Neural progenitor cell (in vitro differentiated cells): Measurements from ENCODE around the gene RTP3. TPM values are rescaled to one million over a fixed set of nuclear protein-coding genes. Genes with fewer than 3 reads are reported as not detected.

ENCODE experiments used
- DNase-seq: peaks from one replicate; pipeline ENCODE4 v3.0.0-alpha.2; 2016; ENCODE audit warnings: low spot score
- H2AFZ ChIP-seq: fragments of 200-600 bp; sonication (generic); replicated peaks from 2 replicates; pipeline ENCODE4 v1.6.1; 2016; ENCODE audit warnings: antibody characterized with exemption
- H3F3A ChIP-seq: fragments of 200-600 bp; sonication (generic); 2 replicates; pipeline ENCODE4 v1.6.1; 2016; ENCODE audit warnings: antibody characterized with exemption, low read depth
- H3K27ac ChIP-seq: fragments of 200-600 bp; sonication (generic); 2 replicates; pipeline ENCODE4 v1.5.1; 2016; ENCODE audit warnings: mild to moderate bottlenecking
- H3K27me3 ChIP-seq: fragments of 200-600 bp; sonication (generic); 2 replicates; pipeline ENCODE4 v1.6.1; 2016; ENCODE audit warnings: mild to moderate bottlenecking, moderate library complexity
- H3K36me3 ChIP-seq: fragments of 200-600 bp; sonication (generic); 2 replicates; pipeline ENCODE4 v1.5.1; 2016
- H3K4me1 ChIP-seq: fragments of 200-600 bp; sonication (generic); 2 replicates; pipeline ENCODE4 v1.6.1; 2016; ENCODE audit warnings: mixed run types
- H3K4me2 ChIP-seq: fragments of 200-600 bp; sonication (generic); 2 replicates; pipeline ENCODE4 v1.6.1; 2016
- H3K4me3 ChIP-seq: fragments of 200-600 bp; sonication (generic); 2 replicates; pipeline ENCODE4 v1.5.1; 2016
- H3K79me2 ChIP-seq: fragments of 200-600 bp; sonication (generic); 2 replicates; pipeline ENCODE4 v1.6.1; 2016; ENCODE audit warnings: low read depth
- H3K9ac ChIP-seq: fragments of 200-600 bp; sonication (generic); 2 replicates; pipeline ENCODE4 v1.6.1; 2016
- H3K9me3 ChIP-seq: fragments of 200-600 bp; sonication (generic); 2 replicates; pipeline ENCODE4 v1.5.1; 2016; ENCODE audit warnings: low read depth
- H4K20me1 ChIP-seq: fragments of 200-600 bp; sonication (generic); 2 replicates; pipeline ENCODE4 v1.6.1; 2016; ENCODE audit warnings: low read depth
- H3K27ac Mint-ChIP-seq: 3 replicates; pipeline ENCODE4 v1.8.0; 2021; ENCODE audit warnings: mixed read lengths
- H3K27me3 Mint-ChIP-seq: 2 replicates; pipeline ENCODE4 v1.8.0; 2022; ENCODE audit warnings: low read depth, mild to moderate bottlenecking, inconsistent platforms, moderate library complexity, mixed read lengths; ENCODE audit not compliant: insufficient read depth
- H3K36me3 Mint-ChIP-seq: 3 replicates; pipeline ENCODE4 v1.8.0; 2021; ENCODE audit warnings: mixed read lengths
- H3K4me1 Mint-ChIP-seq: 3 replicates; pipeline ENCODE4 v1.8.0; 2021; ENCODE audit warnings: mixed read lengths
- H3K4me3 Mint-ChIP-seq: 3 replicates; pipeline ENCODE4 v1.8.0; 2021; ENCODE audit warnings: mild to moderate bottlenecking, moderate library complexity, mixed read lengths
- H3K9me3 Mint-ChIP-seq: 3 replicates; pipeline ENCODE4 v1.8.0; 2020; ENCODE audit warnings: mixed read lengths
- CTCF ChIP-seq: fragments of 200-600 bp; sonication (generic); IDR thresholded peaks from 2 replicates; pipeline ENCODE4 v1.5.1; 2017; ENCODE audit warnings: antibody characterized with exemption, mild to moderate bottlenecking
- EZH2 ChIP-seq: fragments of 200-600 bp; sonication (generic); IDR thresholded peaks from 2 replicates; pipeline ENCODE4 v1.6.1; 2017; ENCODE audit warnings: antibody characterized with exemption, mild to moderate bottlenecking, moderate library complexity
- EZH2phosphoT487 ChIP-seq: fragments of 200-600 bp; sonication (generic); IDR thresholded peaks from 2 replicates; pipeline ENCODE4 v1.6.1; 2017; ENCODE audit warnings: antibody characterized with exemption
- total RNA-seq: library from RNA; depleted of rRNA; stranded (reverse); fragments of >200 nt; gene quantifications from 2 replicates; pipeline ENCODE4 v1.2.3, GENCODE V29; 2015; ENCODE audit warnings: low replicate concordance

The RTP3 gene
- total RNA-seq, 1 donor from 2014 or later: not detected

GRCh38 chr3:46477145-46477544 is 20.6 kb upstream of the RTP3 start:
- Histone ChIP-seq H3F3A (no peaks in the 10 kb centered on the region), H3K79me2 (no peaks in the 10 kb centered on the region), H3K4me2 (no peak overlapping the region), H4K20me1 (no peaks in the 10 kb centered on the region), H3K27ac (no peak overlapping the region), H3K27me3 (no peaks in the 10 kb centered on the region), H3K4me3 (no peak overlapping the region), H2AFZ (no peak overlapping the region), H3K9ac (no peak overlapping the region), H3K36me3 (no peaks in the 10 kb centered on the region), H3K4me1 (no peaks in the 10 kb centered on the region), H3K9me3 (no peaks in the 10 kb centered on the region)
- H3K4me3 Mint-ChIP-seq: peak overlapping the region; percentile 44
- no peaks in the 10 kb centered on the region for H3K36me3 Mint-ChIP-seq
- no peak overlapping the region for H3K27ac Mint-ChIP-seq
- no peak for TF ChIP-seq EZH2
- TF ChIP-seq EZH2phosphoT487: no peak
- TF ChIP-seq CTCF: no peak
- no peaks in the 10 kb centered on the region for H3K4me1 Mint-ChIP-seq
- peaks cover 10% of the 10 kb centered on the region for H3K27me3 Mint-ChIP-seq
- no peak for DNase-seq
- H3K9me3 Mint-ChIP-seq: peaks cover 11% of the 10 kb centered on the region

GRCh38 chr3:46477756-46478155 is 20.0 kb upstream of the RTP3 start:
- no peaks in the 10 kb centered on the region for H3F3A ChIP-seq
- H3K27me3 Mint-ChIP-seq: peaks cover 10% of the 10 kb centered on the region
- no peaks in the 10 kb centered on the region for H3K36me3 Mint-ChIP-seq

GRCh38 chr3:46478341-46478740 is 19.4 kb upstream of the RTP3 start:
- Mint-ChIP-seq H3K9me3 (peaks cover 11% of the 10 kb centered on the region), H3K4me3 (no peak overlapping the region), H3K27ac (no peak overlapping the region), H3K27me3 (peaks cover 10% of the 10 kb centered on the region), H3K4me1 (no peaks in the 10 kb centered on the region), H3K36me3 (no peaks in the 10 kb centered on the region)
- Histone ChIP-seq H3K4me1 (no peaks in the 10 kb centered on the region), H3K27ac (no peak overlapping the region), H3F3A (no peaks in the 10 kb centered on the region), H3K79me2 (no peaks in the 10 kb centered on the region), H3K4me2 (no peak overlapping the region), H3K27me3 (no peaks in the 10 kb centered on the region), H3K9me3 (no peaks in the 10 kb centered on the region), H2AFZ (no peak overlapping the region), H3K4me3 (no peak overlapping the region), H4K20me1 (no peaks in the 10 kb centered on the region), H3K9ac (no peak overlapping the region), H3K36me3 (no peaks in the 10 kb centered on the region)
- DNase-seq: no peak
- TF ChIP-seq CTCF (no peak), EZH2phosphoT487 (no peak), EZH2 (no peak)

More at GRCh38 chr3:46477756-46478155, 20.0 kb upstream of the RTP3 start:
- no peaks in the 10 kb centered on the region for H3K36me3 ChIP-seq
- TF ChIP-seq EZH2phosphoT487 (no peak), EZH2 (no peak), CTCF (no peak)
- H3K9ac ChIP-seq: no peak overlapping the region
- Mint-ChIP-seq H3K4me1 (no peaks in the 10 kb centered on the region), H3K27ac (no peak overlapping the region), H3K9me3 (peaks cover 11% of the 10 kb centered on the region), H3K4me3 (no peak overlapping the region)
- no peak overlapping the region for H3K4me3 ChIP-seq
- H3K4me1 ChIP-seq: no peaks in the 10 kb centered on the region
- H3K27ac ChIP-seq: no peak overlapping the region
- DNase-seq: no peak
- H3K4me2 ChIP-seq: no peak overlapping the region
- no peaks in the 10 kb centered on the region for H3K9me3 ChIP-seq
- H3K79me2 ChIP-seq: no peaks in the 10 kb centered on the region
- no peaks in the 10 kb centered on the region for H3K27me3 ChIP-seq
- H4K20me1 ChIP-seq: no peaks in the 10 kb centered on the region
- H2AFZ ChIP-seq: no peak overlapping the region
